ENCODE data around the gene CYRIA.
A peak's percentile ranks its signal among the peaks of the same experiment; 100 is the strongest.

CYRIA gene

DNA sequence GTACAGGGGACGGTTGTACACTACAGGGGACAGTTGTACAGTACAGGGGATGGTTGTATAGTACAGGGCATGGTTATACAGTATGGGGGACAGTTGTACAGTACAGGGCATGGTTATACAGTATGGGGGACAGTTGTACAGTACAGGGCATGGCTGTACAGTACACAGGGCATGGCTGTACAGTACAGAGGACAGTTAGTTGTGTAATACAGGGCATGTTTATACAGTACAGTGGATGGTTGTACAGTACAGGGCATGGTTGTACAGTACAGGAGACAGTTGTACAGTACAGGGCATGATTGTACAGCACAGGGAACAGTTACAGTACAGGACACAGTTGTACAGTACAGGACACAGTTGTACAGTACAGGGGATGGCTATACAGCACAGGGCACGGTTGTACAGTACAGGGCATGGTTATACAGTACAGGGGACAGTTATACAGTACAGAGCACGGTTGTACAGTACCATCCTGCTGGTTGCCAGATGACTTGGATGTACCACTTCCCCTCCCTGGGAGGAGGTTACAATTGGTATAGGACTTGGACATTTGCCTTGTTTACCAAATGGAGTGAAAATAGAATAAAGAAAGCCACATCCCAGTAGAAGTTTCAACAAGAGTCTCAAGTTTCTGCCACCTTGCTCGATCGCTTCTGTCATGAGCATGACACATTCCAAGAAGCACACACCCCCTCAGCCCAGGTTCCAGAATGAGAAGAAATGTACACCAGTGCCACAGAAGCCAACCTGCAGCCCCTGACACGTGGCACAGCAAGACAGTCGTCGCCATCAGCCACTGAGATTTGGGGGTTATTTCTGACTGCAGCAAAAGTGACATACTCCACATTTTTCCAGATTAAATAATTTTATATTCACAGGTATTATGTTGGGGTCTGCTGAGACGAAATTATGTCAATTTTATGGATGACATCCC is 16.0 kb downstream of the CYRIA start:
- DNase-seq: no peak

DNA sequence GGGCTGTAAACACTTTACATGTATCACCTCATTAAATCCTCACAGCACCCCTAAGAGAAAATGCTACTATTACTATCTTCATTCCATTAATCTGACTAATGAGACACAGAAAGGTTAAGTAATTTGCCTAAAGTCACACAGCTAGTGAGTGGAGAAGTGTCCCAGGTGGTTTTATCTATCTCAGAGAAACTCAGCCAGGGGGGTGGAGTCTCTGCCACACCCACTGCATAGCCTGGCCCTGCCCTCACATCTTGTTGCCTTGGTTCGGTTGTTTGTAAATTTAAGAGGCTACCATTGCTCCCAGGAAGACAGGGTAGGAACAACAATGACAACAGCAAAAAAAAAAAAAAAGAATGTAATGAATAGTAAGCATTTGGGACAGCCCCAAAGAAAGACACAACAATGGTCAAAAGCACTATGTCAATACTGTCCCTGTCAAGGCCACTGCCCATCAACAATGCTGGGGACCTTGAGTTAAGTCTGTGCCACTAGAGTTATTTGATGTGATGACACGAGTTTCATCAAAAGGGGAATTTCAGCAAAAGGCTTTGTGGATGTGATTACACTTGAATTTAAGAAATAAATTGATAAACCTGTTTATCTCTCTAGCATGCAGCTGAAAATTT is 17.5 kb downstream of the CYRIA start:
- no peak for DNase-seq

DNA sequence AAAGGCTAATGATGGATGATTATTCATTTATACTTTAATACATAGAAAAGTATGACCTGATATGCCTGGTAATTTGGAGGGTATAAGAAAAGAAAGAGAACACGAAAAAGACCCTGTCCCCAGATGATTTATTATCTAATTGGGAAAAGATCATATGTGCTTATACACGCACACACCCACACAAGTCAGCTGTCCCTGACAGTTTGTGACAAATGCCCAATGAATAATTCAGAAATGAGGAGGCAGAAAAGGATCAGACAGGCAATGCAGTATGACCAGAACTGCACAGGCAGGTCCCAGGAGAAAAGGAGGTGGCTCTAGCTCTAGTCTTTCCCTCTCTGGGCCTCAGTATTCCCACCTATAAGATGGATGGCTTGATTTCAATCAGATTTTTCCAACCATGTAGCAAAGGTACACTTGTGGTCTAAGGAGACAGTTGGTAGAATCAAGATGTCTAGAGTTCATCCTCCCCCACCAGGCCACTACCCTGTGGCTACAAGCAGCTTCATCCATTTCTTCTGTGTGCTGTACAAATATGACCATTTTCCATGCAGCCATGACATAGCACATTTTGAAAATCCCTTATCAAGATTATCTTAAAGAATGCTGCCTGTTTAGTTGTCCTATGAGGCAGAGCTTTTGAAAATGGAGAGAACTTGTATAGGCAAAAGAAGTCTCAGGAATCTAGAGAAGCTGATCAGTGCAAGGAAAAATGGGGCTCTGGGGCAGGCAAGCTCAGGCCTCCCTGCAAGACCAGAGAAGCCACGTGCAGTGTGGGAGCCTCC is 19.7 kb downstream of the CYRIA start:
- no peak for DNase-seq

DNA sequence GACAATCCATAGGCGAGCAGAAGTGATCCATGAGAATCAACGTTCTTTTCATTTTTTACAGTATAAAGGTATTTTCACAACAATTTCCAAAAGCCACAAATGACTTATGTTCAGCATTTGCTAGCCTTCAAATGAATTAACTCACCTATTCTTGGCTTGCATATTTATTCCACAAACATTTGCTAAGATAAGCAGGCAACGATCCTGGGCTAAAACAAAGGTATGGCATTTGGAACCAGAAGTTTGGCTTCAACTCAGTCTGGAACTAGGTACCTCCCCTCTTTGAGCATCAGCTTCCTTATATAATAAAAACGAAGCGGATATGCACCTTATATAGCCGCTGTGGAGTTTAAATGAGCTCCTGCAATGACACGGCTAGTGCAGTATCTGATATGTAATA is 20.5 kb downstream of the CYRIA start:
- no peak for DNase-seq

DNA sequence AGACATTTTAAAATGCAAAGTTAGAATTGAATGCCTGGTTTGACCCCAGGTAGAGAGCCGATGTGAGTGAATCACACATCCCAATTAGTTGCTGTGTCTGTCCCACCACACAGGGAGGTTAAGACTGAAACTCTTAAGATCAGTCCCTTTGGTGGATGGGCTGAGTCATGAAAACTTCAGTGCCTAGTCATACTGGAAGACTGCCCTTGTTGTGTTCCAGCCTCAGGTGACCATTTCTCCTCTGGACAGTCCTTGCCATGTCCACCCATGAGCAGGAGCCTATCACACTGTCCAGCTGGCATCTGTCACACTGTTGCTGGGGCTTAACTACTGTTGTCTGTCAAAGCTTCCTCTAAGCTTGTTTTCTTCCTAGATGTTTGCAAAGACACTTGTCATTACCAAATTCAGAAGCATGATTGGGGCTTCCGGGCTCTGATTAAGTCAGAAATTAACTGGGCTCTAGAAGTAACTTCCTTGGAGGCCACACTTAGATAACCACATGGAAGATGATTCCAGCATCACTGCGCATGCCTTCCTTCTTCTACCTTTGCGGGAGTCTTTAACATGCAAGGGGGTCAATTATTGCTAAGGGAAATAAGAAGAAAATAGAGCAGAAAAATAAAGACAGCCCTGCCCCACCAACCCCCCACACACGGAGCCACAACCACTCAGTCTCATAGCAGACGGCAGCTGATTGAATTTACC is 21.3 kb downstream of the CYRIA start:
- no peak for DNase-seq

DNA sequence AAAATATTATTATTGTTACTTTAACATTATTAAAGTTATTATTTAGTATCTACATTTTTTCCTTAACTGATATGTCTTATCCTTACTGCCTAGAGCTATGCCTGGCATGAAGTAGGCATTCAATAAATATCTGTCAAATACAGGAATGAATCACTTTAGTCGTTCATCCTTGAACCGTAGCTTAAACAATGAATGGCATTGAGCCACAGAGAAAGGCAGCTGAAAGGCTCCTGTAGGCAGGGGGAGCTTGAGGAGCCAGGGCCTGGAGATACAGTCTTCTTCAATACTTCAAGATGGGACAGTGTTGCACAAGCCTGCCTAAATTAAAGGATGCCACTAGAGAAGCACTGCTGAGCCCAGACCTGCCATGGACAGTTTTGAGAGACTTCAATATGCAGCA is 22.5 kb downstream of the CYRIA start:
- no peak for DNase-seq

DNA sequence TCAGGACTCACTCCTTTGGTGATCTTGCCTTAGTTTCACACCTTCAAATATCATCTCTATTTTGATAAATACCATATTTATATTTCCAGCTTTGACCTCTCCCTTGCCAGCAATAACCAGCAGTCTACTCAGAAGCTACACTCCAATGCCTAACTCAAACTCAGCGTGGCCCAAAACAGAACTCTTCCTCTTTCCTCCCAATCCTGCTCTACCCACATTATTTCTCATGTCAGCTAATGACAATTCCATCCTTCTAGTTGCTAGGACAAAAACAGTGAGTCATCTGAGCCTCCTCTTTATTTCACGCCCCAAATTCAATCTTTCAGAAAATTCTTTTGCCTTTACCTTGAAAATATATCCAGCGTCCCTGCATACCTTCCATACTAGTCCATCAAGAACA is 23.5 kb downstream of the CYRIA start:
- DNase-seq: no peak

DNA sequence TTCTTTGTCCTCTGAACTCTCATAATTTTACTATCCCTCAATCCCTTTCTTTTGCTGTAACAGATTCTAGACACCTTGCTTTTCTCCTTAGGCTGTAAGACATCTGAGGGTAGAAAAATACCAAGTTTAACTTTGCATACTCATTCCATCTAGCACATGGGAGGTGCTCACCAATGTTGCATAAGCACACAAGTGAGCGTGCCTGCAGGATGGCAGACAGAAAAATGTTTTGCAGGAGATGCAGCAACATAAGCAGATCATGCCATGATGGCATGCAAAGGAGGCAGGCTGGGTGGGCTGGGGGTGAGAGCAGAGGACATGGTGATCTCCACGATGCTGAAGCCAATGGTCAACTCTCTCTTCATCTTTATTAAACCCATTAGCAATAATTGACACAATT is 24.1 kb downstream of the CYRIA start:
- DNase-seq: no peak

DNA sequence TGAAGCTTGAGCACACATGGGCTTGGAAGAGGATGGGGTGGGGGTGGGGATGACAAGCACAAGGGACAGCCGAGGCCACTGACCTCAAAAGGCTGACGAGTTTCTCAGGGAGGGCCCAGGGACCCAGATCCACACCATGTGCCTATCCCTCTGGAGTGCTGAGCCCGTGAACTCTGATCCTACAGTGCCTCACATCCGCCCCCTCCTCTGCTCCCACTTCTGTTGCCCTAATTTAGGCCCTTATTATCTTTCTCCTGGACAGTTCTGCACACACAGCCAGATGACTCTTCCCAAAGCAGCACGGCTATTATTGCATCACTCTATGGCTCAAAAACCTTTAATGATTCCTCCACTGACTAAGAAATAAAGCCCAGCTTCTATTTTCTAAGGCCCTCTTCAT is 24.8 kb downstream of the CYRIA start:
- no peak for DNase-seq

DNA sequence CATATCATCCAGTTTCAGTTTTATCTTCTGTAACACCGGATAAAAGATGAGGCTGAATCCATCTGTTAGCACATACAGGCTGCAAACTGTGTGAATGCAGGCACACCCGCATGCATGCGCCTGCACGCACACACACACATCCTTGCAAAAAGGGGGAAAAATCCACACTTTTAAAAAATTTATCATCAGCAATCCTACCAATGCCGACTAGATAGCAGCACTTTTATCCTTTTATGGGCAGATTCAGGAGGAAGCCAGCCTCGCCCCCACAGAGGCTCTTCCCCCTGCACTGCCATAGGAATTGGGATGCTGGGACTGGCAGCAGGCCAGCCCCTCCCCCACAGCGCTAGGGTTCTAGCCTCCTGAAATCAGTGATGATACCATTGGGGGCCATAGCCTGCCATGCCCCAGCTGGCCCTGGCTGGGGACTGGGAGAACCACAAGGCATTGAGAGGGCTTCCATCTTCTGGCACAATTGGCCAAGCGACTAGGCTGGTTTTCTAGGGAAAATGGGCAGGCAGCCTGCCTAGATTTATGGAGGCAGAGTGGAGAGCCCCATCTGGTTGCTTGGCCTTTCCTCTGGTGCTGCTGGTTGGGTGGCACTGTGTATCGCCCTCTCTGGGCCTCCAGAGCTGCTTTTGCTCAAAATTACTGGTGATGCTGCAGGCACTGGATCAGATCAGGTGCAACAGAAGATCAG is 25.5 kb downstream of the CYRIA start:
- no peak for DNase-seq

DNA sequence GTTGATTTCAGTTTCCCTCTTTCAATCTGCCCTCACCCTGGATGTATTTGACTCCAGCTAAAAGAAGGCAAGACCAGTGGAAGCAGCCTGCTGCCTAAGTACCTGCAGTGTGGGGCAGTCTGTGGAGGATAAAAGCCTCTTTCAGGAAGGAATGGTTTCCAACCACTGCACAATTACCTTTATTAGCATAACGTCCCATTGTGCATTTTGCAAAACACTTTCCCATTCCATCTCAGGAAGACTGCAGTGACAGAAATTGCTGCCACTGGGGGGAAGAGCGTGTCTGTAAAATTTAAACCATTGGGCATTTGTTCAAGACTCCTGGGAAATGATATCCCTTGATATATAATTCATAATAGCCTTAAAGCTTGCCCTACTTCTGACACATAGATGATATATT is 26.2 kb downstream of the CYRIA start:
- DNase-seq: no peak

DNA sequence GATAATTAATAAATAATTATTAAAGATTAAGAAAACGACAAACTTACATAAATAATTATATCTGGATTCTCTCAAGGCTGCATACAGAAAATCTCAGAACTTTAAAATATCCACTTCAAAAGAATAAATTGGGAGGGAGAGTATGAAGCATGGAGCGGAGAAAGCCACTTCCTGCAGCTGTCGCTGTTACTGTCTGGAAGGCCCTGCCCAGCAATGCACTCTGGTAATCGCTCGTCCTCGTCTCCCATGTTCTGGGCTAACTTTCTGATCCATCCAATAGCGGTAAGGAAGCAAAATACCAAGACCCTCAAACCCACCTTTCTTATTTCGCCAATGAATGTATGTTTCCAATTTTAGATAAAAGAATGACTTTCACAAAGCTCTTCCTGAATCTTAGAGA is 26.7 kb downstream of the CYRIA start:
- no peak for DNase-seq

DNA sequence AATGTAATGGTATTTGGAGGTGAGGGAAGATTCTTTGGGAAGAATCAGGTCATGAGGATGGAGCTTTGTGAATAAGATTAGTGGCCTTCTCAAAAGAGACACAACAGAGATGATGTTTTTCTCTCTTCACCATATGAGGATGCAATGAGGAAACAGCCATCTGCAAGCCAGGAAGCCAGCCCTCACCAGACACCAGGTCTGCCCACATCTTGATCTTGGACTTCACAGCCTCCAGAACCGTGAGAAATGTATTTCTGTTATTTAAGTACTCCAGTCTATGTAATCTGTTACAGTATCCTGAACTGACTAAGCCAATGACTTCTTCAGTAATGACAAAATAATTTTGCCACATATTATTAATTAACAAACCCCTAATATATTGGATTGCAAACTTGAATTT is 28.3 kb downstream of the CYRIA start:
- DNase-seq: no peak

DNA sequence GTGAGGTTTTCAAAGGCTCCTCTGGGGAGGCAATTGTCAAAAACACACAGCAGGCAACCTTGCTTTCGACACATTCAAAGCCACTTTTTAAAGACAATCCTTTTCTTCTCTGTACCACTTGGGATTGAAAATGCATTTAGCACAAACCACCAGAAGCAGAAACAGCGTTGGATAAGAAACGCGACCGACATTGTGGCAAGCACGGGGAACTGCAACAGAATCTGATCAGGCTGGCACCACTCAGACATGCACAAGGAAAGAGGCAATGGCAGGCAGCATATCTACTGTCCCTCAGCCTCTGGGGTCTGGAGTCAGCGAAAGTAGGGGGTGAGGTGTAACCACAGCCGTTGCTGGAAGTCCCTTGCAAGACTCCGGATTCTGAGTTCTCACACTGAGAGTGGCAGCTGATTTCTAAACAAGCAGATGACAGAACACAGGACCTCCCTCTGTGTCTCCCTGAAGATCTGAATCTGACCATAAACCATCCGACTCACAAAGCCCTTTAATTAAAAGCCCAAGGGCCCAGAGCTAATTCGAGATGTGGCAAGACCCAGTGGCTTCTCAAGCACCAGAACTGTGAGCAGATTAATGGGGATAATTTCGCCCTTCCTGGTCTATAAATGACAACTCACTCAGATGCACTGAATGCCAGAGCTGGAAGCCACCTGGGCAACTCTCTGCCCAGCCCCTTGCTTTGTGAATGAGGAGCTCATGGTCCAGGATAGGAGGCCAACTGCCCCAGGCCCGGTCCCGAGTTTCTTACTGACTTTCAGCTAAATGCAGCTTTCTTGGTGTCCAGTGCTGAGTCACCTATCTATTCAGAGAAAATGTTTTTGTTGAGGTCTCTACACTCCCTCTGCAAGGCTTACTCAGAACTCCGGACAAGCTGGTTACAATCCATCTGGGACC is 29.6 kb downstream of the CYRIA start:
- no peak for DNase-seq

DNA sequence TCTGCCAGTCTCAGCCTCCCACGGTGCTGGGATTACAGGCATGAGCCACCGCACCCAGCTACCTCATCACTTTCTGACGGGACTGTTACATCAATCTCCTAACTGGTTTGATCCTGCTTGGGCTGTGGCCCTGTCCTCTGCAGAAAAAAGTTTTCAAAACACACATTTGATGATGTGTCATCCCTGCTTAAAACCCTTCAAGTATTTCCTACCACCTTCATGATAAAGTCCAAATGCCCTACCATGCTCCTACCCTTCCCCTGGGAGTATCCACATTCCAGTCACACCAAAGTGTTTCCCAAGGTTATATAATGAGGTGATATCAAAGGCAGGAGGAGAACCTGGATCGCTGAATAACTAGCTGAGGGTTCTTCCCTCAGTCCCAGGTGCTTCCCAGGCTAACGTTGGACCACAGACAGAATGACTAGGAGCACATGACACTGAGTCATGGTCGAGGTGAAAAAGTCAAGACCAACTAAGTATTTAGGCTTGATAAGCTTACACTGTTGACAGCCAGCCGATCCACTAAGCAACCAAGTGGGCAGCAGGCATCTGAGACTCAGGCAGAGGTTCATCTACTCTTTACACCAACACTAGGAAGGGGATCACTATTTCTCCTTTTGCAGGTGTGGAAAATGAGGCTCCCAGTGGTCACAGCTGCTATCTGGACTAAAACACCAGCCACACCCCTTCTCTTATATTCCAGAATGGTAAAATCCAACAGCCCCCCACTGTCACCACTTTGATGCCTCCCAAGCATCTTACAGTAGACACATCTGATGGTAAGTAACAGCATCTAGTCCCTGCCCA is 31.8 kb downstream of the CYRIA start:
- DNase-seq: no peak

DNA sequence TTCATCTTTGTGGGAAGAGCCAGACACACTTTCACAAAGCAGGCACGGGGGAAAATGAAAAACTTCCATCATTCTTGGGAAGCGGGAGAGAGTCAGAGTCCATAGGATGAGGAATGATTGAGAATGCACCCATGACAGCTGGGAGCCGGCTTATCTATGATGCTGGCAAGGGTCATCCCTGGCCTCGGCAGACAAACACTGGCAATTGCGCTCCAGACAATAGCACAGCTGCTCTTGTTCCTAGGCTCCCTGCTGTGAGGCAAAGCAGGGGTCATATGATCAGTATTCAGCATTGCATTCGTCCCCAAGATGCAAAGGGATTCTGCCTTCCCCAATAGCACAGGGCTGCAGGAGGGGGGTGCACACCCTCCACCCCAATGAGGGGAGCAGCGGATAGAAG is 33.0 kb downstream of the CYRIA start:
- DNase-seq: peak; percentile 57

DNA sequence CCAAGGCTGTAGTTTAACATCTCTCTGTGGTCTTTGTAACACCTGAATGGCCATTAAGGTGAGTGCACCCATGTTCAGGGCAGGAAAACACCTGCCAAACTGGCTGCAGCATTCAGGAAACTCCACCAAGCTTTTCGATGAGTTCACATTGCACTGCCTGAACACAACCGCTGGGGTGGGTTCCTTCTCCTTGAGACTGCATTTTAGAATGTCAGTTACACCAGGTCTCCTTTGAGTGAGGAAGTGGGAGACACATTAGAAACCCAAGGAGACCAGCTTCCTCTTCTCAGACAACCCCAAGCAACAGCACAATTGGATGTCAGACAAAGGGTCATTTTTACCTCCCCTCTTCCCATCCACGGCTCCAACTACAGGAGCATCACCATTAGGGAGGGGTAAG is 35.2 kb downstream of the CYRIA start:
- DNase-seq: no peak

DNA sequence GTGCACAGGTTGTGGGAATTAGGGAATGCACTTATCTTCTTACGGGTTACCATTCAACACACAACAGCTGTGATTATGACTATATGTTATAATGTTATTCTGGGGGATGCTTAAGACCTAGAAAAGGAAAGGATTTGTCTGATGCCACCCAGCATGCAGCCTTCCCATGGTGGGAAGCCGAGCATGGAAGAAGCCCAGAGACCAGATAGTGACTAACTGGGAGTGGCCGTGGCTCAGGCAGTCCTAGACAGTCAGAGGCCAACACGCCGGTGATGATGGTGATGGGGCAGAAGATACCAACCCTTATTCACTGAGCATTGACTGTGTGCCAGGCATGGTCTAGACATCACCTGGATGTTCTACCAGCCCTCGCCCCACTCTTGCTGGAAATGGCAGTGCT is 35.9 kb downstream of the CYRIA start:
- no peak for DNase-seq

DNA sequence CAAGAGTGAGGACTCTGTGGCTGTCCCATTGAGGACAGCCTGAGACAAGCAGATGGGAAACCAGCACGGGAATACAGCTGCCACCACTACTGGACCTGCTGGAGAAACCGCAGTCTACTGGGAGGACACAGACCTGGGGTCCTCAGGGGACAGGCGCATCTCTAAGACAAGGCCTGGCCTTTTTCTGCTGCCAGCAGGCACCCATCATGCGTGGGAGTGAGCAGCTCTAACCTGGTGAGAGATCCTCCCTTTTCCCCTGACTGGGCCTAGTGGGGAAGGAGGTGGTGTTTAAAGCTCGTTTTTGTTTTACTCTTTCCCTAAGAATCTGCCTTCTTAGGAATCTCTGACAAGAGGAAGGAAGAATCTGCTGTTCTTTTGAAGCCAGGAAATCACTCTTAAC is 36.6 kb downstream of the CYRIA start:
- no peak for DNase-seq

DNA sequence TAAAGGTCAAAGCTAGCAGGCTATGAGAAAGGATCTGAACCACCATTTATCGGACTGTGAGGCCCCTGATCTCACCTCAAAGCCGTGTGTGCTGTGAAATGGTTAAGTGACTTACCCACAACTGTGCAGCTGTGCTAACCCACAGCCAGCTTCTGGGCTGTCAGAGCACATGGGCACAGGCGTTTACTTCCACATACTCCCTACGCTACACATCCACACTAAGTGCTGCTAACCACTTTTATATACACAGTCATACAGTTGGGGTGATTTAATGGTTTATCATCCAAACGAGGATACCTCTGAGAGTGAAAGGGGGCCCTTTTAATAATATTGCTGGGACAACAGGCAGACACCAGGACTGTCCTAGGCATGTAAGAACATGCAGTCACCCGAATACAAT is 37.3 kb downstream of the CYRIA start:
- no peak for DNase-seq
